IMR-90 (cell line): ENCODE data around the gene ABHD17A.

Experiments
- FOS ChIP-seq: fragments of 150-350 bp; IDR thresholded peaks from 2 replicates; pipeline ENCODE4 v1.6.1; 2016; ENCODE audit warnings: low read depth, low read length
- NFE2L2 ChIP-seq: fragments of 150-350 bp; IDR thresholded peaks from 2 replicates; pipeline ENCODE4 v1.6.1; 2016; ENCODE audit warnings: low read depth, mild to moderate bottlenecking, low read length
- POLR2A ChIP-seq: IDR thresholded peaks from 2 replicates; pipeline ENCODE4 v1.6.1; 2012; ENCODE audit warnings: mild to moderate bottlenecking, low read depth, low read length
- SMC3 ChIP-seq: fragments of 150-350 bp; IDR thresholded peaks from 2 replicates; pipeline ENCODE4 v1.6.1; 2016; ENCODE audit warnings: low read depth, mild to moderate bottlenecking, antibody characterized with exemption, low read length, moderate library complexity
- TF ChIP-seq, protein P1 (sequence below): conservative IDR thresholded peaks from 2 replicates; pipeline ENCODE4 v1.5.1; 2012; ENCODE audit warnings: mild to moderate bottlenecking, low read depth, low read length, improper control_type of control experiment

- TF ChIP-seq POLR2A (no peak), FOS (no peak), SMC3 (no peak), NFE2L2 (no peak)
- TF ChIP-seq, protein P1, sequence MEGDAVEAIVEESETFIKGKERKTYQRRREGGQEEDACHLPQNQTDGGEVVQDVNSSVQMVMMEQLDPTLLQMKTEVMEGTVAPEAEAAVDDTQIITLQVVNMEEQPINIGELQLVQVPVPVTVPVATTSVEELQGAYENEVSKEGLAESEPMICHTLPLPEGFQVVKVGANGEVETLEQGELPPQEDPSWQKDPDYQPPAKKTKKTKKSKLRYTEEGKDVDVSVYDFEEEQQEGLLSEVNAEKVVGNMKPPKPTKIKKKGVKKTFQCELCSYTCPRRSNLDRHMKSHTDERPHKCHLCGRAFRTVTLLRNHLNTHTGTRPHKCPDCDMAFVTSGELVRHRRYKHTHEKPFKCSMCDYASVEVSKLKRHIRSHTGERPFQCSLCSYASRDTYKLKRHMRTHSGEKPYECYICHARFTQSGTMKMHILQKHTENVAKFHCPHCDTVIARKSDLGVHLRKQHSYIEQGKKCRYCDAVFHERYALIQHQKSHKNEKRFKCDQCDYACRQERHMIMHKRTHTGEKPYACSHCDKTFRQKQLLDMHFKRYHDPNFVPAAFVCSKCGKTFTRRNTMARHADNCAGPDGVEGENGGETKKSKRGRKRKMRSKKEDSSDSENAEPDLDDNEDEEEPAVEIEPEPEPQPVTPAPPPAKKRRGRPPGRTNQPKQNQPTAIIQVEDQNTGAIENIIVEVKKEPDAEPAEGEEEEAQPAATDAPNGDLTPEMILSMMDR = no peak
Measured at GRCh38 chr19:1872807-1873523, 12.3 kb downstream of the ABHD17A start.
